Neural progenitor cell (in vitro differentiated cells): ENCODE measurements around the gene HDC.

Experiments
- CTCF ChIP-seq: fragments of 200-600 bp; sonication (generic); IDR thresholded peaks from 2 replicates; pipeline ENCODE4 v1.5.1; 2017; ENCODE audit warnings: antibody characterized with exemption, mild to moderate bottlenecking
- EZH2 ChIP-seq: fragments of 200-600 bp; sonication (generic); IDR thresholded peaks from 2 replicates; pipeline ENCODE4 v1.6.1; 2017; ENCODE audit warnings: antibody characterized with exemption, mild to moderate bottlenecking, moderate library complexity
- EZH2phosphoT487 ChIP-seq: fragments of 200-600 bp; sonication (generic); IDR thresholded peaks from 2 replicates; pipeline ENCODE4 v1.6.1; 2017; ENCODE audit warnings: antibody characterized with exemption

GRCh38 chr15:50235794-50236193 lies 29.7 kb downstream of the HDC start:
- TF ChIP-seq EZH2 (no peak), CTCF (no peak), EZH2phosphoT487 (no peak)
